ENCODE measurements around the gene GSTT2B.
A peak's percentile ranks its signal among the peaks of the same experiment; 100 is the strongest.
"Not testable (repeated sequence)": the region's sequence is repeated elsewhere in the genome, so short reads cannot be mapped to it uniquely, and the experiment has no call there.

The GSTT2B gene

DNA sequence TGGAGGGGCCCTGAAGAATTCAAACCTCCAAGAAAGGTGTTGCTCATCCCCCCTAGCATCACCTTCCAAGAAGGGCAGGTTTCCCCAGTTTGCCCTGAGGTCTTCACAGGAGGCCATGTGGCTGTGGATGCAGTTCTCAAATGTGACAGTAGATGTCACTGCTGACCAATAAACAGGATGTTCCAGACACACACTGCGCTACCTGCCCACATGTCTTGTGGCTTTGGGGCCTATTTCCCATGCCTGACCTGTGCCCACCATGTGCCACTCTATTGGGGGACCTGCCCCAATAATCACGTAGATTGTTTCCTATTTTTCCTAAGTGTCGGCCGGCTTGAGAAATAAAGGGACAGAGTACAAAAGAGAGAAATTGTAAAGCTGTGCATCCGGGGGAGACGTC is 23.4 kb upstream of the GSTT2B start:
- no peak for DNase-seq

DNA sequence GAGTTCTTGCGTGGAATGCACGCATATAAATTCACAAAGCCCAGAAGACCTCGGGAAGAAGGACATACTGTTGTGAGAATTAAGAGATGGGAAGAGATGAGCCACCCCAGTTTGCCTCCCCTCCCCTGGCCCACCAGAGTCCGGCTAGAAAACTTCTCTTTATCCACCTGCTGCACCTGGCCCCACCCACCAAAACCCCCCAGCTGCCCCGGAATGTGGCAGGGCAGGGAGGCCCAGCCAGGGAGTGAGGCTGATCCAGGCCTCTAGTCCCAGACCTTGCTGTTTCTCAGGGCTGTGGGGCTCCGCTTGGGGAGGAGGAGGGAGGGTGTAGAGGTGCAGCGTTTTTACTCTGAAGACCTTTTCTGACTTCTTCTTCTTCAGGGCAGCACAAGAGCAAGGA is 19.6 kb upstream of the GSTT2B start:
- not testable (repeated sequence) for DNase-seq

DNA sequence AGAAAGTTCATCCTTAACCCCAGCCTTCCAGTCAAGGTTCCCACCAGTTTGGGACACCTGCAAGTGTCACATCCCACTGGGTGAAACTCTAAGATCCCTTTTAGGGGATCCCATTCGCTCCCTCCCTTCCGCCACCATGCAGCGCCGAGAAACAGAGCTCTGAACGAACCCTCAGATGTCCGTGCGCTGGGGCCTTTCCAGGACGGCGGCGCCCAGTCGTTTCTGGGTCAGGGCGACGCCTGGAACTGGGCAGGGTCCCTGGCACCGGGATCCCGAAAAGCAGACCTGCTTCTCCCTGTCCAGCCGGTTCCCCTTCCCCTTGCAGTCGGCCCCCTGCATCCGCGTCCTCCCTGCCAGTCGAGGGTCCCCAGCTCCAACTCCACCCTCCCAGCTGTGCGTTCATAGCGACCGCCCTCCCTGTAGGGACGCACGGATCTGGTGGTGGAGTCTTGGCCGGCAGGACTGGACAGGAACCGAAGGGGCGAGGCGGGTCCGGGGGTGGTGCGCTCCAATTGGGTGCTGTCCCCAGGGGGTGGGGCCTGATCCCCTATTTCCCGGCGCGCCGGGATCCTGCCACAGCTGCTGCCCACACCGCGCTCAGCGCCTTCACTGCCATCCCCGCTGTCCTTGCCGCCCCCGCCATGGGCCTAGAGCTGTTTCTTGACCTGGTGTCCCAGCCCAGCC is 18.7 kb upstream of the GSTT2B start, which contains the start of gene GSTT2:
Gene GSTT2 (plus strand): TSS at position 578 of the 684 bp plus-strand sequence.
- DNase-seq, result not testable (repeated sequence)

DNA sequence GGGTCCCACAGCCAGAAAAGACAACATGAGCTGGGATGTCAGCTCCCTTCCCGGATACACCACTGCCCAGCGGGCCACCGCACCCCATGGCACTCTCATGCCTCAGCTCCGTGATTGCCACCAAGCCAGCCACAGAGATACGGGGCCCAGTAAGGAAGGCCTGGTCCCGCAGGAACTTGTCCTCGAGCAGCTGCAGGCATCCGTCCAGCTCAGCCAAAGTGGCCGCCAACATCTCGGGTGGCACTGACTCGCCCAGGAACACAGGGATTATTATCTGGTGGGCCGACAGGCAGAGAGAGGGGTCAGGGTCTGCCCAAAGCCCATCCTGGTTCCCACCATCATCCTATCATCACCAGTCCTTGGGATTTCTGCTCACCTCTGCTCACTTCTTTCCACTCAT is 16.3 kb upstream of the GSTT2B start:
- not testable (repeated sequence) for DNase-seq

DNA sequence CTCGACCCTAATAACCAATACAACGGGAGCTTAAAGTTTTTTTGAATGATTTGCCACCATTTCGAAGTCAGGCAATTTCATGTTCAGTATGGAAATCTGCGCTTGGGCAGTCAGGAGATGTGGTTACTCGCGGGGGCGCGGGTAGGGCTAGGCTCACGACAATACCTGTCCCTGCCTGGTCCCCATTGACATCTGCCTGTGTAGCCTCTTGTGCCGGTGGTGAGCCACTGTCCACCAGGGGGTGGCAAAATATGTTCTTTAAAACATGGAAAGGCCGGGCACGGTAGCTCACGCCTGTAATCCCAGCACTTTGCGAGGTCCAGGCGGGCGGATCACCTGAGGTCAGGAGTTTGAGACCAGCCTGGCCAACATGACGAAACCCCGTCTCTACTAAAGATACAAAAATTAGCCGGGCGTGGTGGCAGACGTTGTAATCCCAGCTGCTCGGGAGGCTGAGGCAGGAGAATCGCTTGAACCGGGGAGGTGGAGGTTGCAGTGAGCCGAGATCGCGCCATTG is 13.9 kb upstream of the GSTT2B start:
- DNase-seq, result not testable (repeated sequence)

DNA sequence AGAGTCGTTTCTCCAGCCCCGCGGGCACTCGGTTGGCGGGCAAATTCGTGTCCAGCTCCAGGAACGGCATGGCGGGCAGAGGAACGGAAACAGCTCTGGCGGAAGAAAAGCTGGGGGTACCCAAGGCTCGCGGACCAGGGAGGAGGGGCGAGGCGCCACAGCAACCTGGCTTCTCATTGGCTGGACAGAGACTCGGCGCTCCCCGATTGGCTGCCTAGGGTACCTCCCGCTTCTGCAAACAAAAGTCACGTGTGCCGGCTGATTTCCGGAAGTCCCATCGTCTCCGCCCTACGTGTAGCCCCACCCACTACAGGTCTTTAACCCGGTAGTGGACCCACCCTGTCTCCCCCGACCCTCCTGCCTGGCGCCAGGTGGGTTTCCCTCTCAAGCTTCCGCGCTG is 13.3 kb upstream of the GSTT2B start, which contains the start of gene DDT:
Gene DDT (minus strand): TSS at position 97 of the 400 bp plus-strand sequence. CDS start 27 bp downstream, at position 70.
- not testable (repeated sequence) for DNase-seq

DNA sequence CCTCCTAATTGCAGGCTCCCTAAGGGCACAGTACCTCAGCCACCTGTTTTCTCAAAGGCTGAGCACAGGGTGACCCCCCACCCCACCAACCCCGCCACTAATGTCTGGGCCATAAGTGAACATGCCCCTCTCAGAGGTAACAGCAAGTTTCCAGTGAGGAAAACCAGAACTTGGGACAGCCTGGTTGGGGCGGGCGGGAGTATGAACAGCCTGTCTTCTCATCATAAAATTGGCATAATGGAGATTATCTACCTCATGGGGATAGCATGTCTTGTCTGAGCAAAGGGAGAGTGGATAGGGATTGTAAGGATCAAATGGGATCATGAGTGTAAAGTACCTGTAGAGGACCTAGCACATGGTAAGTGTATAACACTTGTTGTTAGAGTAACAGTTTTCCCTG is 10.9 kb upstream of the GSTT2B start:
- DNase-seq, result not testable (repeated sequence)

DNA sequence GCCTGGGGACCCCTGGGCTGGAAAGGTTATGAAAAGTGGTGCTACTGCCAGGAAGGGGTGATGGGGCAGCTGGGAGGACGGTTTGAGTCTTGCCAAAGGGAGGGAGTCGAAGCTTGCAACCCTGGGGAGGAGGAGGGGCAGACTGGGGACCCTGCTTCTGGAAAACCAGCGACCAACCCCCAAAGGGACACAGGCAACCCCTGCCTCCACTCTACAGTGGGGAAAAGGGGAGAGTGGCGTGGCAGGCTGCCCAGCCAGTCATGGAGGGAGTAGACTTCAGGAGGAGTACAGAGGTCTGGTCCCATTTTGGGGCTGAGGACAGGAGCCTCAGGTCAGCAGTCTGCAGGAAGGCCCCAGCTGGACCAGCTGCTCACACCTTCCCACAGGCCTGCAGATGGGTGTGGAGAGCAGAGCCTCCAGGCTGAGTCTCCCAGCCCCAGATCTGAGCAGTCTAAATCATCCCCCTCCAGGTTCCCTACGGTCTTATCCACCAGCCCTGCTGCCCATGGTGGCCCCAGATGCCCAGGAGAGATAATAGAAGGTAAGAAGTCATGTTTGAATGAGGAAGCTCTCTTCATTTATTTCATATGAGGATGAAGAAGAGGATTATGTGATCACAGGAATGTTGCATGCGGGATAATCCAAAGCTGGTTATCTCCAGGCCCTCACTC is 10.0 kb upstream of the GSTT2B start:
- no peak for DNase-seq

DNA sequence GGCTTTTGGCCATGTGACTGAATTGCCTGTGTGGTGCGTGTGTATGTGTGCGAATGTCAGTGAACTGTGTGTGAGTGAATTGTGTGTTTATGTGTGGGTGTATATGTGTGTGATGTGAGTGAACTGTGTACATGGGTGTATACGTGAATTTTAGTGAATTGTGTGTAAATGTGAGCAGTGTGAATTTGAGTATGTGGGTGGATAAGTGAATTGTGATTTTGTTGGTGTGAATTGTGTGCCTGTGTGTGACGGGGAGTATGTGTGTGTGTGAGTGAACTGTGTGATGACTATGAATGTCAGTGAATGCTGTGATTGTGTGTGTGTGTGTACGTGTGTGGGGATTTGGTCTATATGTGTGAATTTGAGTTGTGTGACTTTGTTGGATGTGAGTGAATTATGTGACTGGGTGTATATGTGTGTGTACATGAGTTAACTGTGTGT is 9.2 kb upstream of the GSTT2B start:
- no peak for DNase-seq

DNA sequence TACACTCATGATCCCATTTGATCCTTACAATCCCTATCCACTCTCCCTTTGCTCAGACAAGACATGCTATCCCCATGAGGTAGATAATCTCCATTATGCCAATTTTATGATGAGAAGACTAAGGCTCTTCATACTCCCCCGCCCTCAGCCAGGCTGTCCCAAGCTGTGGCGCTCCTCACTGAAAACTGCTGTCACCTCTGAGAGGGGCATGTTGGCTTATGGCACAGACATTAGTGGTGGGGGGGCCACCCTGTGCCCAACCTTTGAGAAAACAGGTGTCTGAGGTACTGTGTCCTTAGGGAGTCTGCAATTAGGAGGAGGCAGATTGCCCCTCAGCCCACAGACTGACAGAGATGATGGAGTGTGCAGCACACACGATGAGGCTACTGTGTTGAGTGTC is 8.1 kb upstream of the GSTT2B start:
- DNase-seq, result no peak

DNA sequence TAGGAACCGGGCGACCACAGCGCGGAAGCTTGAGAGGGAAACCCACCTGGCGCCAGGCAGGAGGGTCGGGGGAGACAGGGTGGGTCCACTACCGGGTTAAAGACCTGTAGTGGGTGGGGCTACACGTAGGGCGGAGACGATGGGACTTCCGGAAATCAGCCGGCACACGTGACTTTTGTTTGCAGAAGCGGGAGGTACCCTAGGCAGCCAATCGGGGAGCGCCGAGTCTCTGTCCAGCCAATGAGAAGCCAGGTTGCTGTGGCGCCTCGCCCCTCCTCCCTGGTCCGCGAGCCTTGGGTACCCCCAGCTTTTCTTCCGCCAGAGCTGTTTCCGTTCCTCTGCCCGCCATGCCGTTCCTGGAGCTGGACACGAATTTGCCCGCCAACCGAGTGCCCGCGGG is 5.6 kb upstream of the GSTT2B start, which contains the start of gene DDTL:
Gene DDTL (plus strand): TSS at position 321 of the 400 bp plus-strand sequence. CDS start 27 bp downstream, at position 348.
- DNase-seq, result not testable (repeated sequence)

DNA sequence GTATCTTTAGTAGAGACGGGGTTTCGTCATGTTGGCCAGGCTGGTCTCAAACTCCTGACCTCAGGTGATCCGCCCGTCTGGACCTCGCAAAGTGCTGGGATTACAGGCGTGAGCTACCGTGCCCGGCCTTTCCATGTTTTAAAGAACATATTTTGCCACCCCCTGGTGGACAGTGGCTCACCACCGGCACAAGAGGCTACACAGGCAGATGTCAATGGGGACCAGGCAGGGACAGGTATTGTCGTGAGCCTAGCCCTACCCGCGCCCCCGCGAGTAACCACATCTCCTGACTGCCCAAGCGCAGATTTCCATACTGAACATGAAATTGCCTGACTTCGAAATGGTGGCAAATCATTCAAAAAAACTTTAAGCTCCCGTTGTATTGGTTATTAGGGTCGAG is 5.1 kb upstream of the GSTT2B start:
- not testable (repeated sequence) for DNase-seq

DNA sequence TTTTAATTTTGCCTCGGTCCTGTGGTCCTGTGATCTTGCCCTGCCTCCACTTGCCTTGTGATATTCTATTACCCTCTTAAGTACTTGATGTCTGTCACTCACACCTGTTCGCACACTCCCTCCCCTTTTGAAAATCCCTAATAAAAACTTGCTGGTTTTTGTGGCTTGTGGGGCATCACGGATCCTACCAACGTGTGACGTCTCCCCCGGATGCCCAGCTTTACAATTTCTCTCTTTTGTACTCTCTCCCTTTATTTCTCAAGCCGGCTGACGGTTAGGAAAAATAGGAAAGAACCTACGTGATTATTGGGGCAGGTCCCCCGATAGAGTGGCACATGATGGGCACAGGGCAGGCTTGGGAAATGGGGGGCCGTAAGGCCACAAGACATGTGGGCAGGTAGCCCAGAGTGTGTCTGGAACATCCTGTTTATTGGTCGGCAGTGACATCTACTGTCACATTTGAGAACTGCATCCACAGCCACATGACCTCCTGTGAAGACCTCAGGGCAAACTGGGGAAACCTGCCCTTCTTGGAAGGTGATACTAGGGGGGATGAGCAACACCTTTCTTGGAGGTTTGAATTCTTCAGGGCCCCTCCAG is 4.6 kb downstream of the GSTT2B start:
- DNase-seq, result peak; percentile 76

DNA sequence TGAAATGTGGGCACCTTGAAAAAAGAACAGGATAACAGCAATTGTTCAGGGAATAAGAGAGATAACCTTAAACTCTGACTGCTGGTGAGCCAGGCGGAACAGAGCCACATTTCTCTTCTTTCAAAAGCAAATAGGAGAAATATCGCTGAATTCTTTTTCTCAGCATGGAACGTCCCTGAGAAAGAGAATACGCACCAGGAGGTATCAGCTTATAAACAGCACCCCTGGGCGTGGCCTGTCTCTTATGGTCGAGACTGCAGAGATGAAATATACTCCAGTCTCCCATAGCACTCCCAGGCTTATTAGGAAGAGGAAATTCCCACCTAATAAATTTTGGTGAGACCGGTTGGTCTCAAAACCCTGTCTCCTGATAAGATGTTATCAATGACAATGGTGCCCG is 5.1 kb downstream of the GSTT2B start:
- not testable (repeated sequence) for DNase-seq

DNA sequence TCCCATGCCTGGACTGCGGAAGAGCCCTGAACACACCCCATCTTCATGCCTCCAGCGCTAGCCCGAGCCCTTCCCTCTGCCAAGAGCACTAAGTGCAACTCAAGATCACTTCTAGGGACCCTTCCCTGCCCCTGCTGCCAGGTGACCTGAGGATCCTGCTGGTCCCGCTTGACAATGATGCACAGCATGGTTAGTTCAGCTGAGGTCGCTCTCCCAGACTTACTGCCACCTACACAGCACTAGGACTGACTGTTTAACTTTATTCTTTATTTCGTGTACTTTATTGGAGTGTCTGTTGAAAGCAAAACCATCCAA is 6.0 kb downstream of the GSTT2B start:
- not testable (repeated sequence) for DNase-seq

DNA sequence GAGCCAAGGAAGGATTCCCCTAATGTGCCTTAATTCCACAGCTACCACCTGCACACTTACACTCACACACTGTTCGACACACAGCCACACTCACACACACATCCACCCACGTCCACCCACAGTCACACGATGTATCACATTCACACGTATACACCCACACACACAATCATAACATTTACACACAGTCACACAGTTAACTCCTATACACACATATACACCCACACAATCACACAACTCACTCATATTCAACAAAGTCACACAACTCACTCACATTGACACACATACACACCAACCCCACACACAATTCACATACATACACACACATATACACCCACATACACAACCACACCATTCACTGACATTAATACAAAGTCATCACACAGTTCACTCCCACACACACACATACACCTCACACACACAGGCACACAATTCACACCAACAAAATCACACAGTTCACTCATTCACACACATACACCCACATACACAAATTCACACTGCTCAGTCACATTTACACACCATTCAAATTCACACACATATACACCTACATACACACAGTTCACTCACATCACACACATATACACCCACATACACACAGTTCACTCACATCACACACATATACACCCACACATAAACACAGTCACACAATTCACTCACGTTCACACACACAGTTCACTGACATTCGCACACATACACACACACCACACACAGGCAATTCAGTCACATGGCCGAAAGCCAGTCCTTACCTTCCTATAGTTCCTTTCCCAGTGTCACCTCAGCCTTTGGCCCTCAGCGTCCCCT is 6.6 kb downstream of the GSTT2B start:
- not testable (repeated sequence) for DNase-seq

DNA sequence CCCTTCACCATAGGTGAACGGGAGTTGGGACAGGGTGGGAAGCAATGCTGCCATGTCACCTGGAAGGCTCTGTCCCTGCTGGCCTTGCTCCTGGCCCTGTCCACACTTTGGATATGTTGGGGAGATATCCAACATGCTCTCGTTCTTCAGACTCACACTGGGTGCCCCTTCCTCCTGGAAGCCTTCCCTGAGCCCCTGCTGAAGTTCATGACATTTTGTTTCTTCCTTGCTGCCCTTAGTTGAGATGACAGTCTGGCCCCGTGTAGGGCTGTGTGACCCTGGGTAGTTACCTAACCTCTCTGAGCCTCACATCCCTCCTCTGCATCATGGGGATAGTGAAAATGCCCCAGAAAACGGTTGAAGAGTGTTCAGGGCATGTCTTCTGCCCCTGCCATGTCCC is 7.5 kb downstream of the GSTT2B start:
- not testable (repeated sequence) for DNase-seq

DNA sequence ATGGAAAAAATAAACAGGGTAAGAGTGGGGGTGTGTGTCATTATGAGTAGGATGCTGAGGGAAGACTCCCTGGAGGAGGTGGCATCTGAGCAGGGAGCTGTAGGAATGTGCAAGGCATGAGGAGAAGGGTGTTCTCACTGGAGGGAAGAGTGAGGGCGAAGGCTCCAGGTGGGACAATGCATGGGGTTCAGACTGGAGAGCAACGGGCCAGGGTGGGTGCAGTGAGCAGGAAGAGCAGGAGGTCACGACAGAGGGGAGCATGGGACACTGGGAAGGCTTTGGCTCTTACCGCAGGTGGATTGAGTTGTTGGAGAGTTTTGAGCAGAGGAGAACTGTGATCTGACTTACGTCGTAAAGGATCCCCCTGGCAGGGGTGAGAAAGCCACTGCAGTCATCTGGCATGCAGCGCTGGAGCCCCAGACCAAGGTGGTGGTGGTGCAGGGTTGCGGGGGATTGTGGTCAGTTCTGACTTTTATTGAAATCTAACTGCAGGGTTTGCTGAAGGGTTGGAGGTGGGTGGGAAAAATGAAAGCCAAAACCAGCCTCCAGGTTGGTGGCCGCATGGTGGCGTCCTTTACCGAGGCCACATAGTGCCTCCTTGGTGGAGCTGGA is 8.1 kb downstream of the GSTT2B start:
- DNase-seq, result not testable (repeated sequence)

DNA sequence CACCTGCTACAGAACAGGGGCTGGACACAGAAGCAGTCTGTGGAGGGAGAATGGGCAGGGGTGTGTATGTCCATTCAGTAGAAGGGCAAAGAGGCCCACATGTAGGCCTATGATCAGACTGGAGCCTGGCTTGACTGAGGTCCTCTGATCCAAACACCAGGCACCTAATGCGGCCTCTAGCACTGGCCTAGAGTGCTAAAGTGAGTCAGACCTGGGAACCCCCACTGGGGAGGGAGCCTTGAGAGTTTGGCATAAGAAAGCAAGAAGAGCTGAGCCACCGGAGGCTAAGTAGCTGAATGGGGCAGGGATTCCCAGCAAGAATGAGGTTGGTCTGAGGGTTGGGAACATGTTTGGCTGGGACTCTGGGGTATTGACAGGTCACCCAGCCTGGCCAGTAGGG is 9.6 kb downstream of the GSTT2B start:
- not testable (repeated sequence) for DNase-seq

DNA sequence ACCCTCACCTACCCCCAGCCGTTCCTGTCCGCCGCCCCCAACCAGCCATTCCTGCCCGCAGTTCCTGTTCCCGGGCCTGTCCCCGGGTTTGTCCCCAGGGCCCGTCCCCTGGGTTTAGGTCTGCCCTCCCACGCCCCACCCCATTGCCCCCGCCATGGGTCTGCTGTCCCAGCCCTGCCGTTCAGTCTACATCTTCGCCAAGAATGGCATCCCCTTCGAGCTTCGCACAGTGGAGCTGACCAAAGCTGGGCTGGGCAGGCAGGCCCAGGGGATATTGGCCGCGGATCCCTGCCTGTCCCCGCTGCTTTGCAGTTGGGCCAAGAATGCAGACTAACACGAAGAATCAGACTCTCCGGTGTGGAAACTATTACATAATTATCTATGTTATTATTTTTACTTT is 11.2 kb downstream of the GSTT2B start:
- DNase-seq, result not testable (repeated sequence)

DNA sequence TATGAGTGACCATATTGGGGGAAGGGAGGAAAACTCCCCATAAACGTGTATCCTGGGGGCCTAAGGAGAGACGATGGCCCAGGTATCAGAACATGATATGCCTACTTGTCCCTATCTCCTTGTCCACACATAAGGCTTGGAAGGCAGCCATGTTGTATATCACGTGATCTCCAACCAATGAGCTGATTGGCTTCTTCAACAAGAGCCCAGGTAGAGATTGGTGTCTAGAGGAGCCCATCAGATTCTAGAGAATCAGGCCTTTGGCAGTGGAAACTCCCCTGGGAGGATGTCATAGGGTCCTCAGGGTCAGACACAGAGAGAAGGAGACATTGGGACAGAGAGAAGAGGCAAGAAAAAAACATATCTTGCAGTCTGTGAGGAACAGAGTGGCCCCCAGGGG is 13.6 kb downstream of the GSTT2B start:
- not testable (repeated sequence) for DNase-seq

DNA sequence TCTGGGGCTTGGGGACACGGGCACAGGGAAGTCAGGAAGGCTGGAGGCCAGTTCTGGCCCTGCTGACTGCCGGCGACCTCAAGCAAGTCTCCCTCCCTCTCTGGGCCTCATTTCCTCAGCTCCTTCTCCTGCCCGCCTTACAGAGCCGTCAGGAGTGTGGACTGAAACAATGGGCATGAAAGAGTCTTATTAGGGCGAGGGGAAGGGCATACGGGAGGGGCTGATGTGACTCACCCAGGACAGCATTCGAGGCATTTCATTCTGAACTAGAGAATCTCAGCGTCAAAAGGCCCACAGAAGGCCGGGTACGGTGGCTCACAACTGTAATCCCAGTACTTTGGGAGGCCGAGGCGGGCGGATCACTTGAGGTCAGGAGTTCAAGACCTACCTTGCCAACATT is 20.8 kb downstream of the GSTT2B start:
- not testable (repeated sequence) for DNase-seq
